ENCODE results near the gene RPL41.

Gene RPL41

DNA sequence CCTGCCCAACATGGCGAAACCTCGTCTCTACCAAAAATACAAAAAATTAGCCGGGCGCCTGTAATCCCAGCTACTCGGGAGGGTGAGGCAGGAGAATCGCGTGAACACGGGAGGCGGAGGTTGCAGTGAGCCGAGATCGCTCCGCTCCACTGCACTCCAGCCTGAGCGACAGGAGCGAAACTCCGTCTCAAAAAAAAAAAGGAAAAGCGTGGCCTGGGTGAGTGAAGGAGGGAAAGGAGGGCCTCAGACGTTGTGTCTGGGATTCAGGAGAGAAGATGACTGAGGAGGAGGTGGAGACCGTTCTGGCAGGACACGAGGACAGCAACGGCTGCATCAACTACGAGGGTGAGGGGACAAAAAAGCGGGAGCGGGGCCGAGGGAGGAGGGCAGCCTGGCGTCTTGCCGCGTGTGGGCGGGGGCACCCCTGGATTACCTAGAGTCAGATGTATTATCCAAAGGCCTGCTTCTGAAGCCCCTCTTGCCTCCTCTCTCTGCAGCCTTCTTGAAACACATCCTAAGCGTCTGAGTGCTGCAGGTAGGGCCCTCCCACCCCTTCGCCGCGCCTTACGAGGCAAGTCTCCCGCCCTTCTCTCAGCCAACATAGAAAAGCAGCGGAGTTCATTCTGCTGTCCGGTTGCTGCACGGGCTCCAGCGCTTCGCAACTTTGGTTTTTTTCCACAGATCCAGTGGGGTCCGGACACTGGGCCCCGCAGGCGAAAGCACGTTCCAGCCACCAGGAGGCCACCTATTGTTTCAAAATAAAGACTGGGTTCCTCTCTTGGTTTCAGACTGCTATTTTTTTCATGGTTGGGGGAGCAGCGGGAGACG lies 41.0 kb downstream of the RPL41 start:
- peak; percentile 13 to 30 (median 26) for DNase-seq

DNA sequence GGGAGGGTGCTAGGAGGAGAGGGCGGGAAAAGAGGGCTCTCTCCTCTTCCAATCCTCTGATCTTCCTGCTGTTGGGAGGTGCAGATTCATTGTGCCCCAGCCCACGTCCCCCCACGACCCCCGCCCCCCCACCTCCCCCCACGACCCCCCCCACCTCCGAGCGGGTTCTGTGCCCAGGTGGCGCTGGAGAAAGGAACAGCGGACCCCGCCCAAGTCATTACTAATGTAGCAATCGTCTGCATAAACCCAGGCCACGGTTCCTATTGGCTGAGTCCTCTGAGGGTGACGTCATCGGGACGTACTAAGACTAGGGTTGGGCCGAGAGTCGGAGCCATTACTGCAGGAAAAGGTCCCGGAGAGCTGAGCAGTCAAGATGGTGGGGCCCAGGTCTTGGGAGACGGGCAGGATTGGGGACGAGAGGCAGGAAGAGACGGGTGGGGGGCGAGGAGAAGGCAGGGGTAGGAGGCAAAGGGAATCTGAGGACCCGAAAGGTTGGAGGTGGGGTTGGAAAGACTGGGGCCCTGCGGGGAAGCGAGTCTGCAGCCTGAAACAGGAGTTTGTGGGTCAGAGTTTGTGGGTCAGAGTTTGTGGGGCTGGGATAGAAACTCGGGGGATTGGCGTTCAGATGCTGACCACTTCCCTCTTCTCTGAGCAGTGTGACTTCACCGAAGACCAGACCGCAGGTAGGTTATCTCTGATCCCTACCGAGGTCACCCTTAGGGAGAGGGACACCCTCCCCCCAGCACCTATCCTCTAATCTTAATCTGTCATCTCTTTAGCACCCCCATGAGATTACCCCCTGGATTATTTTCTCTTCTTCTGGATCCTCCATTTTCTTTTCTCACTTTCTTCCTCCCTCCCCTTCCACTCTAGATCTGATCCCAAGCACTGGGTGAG lies 41.8 kb downstream of the RPL41 start, which contains the start of gene MYL6:
Gene MYL6, plus strand, starts transcription at position 331 of the 897 bp plus-strand sequence. Its CDS starts 43 bp downstream, at position 374.
- peak; percentile 66 to 83 (median 75) for DNase-seq

DNA sequence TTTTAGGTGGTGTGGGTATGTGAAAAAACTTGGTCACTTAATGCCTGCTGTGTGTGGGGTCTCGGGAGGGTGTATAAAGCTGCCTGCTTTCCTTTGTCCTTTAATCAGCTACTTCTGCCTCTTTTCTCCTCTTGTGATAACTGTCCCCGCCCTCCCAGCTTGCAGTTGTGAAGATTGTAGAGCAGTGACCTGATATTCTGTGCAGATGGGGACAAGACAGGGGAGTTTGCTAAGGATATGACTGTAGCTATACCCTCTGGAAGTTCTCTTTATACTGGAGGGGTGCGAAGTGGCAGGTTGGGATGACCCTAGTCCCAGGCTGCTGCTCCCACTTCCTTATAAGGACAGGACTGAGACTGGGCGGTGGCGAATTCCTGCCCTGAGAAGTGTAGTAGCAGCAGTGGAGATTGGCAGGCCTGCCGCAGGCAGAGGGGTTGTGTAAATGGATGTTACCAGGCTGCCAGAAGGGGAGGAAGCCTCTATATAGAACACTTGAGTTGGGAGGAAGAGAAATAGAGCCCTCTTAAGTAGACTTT lies 42.6 kb downstream of the RPL41 start:
- DNase-seq = peak in 1 of 4 experiments; percentile 5

DNA sequence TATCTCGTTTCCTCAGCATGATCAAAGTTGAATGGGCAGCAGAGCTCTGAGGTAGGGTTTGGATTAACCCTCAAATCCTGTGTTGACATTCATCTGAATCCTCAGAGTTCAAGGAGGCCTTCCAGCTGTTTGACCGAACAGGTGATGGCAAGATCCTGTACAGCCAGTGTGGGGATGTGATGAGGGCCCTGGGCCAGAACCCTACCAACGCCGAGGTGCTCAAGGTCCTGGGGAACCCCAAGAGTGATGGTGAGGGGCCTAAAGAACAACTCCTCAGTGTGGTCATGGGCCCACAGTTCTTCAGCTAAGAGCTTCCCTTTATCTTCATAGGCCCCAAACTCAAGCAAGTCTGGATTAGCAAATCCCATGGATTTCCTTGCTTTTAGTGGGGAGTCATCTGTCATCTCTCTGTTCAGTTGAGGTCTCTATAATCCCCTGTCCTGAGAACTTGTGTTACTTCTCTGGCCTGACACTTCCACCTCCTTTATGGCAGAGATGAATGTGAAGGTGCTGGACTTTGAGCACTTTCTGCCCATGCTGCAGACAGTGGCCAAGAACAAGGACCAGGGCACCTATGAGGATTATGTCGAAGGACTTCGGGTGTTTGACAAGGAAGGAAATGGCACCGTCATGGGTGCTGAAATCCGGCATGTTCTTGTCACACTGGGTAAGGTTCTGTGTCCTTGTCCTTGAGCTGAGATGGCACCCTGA lies 43.2 kb downstream of the RPL41 start:
- DNase-seq = no peak

DNA sequence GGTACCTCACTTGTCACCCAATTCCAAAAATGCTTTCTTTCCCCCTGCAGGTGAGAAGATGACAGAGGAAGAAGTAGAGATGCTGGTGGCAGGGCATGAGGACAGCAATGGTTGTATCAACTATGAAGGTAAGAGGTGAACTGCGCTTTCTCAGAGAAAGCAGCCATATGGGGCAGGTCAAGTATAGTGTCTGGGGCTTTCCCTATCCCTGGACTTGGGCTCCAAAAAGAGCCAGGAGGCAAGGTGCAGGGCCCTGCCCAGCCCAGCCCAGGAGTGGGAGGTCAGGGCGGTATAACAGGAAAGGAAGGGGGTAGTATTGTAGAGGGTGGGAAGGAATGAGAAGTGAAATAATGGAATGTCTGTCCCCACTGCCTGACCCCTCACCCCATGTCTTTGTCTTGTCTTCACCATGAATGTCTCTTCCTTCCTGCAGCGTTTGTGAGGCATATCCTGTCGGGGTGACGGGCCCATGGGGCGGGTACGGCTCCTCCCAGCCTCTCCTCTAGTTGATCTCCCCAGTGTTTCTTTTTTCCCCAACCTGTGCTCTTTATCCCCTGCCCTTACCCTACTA lies 43.8 kb downstream of the RPL41 start:
- peak; percentile 10 to 36 (median 25) for DNase-seq

DNA sequence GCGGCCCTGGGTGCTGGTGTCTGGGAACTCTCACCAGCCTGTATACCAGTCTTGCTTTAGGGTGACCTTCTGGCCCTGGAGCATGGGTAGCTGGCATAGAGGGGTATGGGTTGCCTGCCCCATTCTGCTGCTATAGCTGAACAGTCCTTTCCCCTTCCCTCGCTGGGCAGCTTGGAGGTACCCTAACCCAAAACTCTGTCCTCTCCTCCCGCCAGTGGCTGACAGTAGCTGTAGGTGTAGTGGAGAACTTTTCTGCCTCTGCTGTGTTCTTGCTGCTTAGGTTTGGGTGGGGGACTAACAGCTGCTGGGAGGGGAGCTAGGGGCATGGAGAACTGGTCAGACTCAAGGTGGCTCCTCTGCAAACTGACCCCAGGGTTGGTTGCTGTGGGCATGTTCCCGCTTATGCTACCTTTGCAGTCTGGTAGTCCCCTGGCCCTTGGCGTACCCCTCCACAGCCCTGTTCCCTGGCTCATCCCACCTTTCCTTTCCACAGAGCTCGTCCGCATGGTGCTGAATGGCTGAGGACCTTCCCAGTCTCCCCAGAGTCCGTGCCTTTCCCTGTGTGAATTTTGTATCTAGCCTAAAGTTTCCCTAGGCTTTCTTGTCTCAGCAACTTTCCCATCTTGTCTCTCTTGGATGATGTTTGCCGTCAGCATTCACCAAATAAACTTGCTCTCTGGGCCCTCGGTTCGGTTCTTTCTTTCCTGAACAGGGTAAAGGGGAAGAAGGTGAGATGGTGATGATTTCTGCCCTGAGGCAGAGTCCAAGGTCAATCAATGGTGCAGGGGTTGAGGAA lies 44.7 kb downstream of the RPL41 start:
- DNase-seq = no peak

DNA sequence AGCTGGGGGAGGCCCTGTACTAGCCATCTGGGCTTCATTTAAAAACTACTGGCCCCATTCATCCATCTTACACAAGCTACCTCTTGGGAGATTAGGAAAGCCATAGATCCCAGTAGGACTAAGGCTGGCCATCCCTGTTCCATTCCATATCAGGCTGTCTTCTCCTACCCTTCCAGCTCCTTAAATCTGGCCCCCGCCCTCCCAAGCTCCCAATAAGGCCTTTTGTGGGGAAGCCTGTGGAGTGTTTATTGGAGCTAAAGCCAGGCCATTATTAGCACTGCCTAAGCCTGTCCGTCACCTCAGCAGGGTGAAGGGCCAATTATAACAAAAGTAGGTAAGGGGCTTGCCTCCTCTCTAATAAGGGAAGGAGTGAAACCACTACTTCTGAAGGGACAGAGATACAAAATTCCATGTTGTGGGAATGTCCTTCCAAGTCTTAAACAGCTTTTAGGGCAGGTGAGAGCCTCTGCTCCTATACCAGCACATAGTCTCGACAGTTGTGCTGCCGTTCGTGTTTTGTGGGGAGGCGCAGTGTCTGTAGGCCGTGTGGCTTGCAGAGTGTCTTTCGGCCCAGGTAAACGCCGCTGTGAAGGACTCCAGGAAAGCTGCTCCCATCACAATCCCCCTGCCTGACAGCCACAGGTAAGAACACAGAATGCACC lies 45.4 kb downstream of the RPL41 start:
- no peak for DNase-seq

DNA sequence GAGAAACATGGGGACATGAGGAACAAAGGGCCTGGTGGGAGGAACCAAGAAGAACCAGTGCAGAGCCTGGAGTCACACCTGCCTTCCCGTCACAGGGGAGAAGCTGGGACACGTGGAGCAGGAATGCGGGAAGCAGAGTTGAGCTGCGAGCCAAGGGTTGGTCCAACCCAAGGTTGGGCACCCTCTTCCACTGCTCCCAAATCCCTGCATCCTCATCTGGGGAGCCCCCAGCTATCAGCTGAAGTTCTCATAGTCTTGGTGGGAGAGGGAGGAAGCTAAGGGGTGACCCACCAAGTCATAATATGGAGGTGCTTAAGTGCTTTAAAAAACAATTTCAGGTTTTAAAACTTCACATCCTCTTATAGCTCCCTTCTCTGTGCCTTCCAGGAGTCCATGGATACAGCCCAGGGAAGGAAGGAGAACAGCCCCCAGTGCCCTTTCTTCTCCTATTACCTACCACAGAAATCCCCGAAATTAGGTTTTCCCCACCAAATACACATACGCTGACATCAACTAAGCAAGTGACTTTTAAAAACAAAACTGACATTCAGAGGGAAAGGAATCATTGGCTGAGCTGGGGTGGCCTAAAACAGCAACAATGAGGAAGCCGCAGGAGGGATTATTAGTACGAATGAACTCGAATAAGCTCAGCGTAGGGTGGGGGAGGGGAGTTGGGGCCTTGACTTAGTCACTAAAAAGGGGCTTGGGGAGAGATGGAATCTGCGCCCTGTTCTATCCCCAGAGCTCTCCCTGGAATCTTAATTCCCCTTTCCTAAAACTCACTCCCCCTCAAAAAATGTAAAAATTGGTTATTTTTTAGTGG lies 46.2 kb downstream of the RPL41 start:
- DNase-seq = no peak

DNA sequence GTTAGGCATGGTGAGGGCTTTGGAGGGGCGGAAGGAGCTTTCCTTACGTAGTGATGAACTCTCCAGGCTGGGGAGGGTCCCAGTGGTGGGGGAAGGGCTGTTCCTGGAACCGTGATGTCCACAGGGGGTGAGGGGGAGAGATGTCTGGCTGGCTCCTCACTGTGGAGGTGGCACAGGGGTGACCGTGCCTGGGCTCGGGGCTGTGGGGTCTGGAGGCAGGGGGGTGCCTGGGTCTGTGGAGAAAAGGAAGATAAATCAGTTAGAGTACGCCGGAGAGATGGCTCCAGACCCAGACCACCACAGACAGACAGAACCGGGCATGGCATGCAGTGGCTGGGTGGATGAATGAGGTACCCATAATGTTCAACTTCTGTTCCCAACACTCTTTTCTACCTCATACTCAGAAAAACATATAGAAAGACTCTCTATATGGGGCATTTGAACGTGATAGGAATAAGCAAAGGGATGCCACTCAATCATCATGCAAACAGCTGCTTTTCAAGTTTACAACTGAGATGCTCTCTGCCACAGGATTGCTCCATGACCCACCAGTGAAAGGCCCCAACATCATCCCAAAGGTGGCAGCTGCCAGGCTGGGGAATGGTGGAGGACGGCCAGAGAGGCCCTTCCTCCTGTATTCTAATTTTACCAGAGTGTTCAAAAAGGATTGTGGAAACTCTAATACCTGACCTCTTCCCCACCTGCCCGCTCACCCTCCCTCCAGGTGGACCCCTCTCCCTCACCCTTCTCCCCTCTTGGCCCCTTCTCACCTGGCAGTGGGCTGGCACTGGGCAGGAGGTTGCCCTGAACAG lies 47.3 kb downstream of the RPL41 start:
- no peak for DNase-seq

DNA sequence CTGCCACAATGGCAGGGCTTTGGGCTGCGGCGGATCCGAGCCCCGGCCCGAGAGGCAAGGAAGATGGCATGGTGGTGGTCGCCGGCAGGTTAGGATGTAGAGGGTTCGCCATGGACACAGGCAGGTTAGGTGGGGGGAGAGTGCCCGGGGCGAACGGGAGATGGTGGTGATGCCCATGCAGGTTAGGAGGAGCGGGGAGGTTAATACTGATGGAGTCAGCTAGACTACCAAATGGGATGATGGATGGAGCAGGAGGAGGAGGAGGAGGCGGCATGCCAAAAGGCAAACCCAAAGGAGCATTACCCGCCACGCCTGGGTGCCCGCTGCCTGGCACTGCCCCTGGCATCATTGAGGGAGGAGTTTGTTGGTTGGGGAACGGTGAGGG lies 47.9 kb downstream of the RPL41 start:
- no peak for DNase-seq

DNA sequence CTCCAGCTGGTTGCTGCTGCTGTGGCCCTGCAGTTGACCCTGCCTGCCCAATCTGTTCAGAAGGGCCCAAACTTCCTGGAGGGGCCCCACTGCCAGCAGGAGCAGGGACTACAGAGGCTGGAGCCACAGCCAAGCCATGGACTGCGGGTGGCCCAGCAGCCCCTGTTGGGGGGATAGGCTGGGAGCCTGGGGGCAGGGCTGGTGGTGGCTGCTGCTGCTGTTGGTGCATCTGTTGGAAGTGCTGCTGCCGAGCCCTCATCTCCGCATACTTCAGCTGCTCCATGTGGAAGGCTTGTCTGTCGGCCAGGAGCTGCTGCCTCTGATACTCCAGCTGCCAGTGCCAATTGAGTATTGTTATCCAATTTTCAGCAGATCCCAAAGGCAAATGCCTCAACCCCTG lies 48.9 kb downstream of the RPL41 start:
- no peak for DNase-seq

All from activated CD4-positive, CD25-positive, alpha-beta regulatory T cell (primary cell).